OCI-LY3 (cell line): ENCODE measurements around the gene USP46.

Experiments
- EZH2phosphoT487 ChIP-seq: fragments of 200-600 bp; shearing (Covaris generic); IDR thresholded peaks from 2 replicates; pipeline ENCODE4 v1.6.1; 2018; ENCODE audit warnings: antibody characterized with exemption, mixed run types, low read depth
- TF ChIP-seq, protein P1 (sequence below): fragments of 200-600, 300-600 bp; sonication (generic); IDR thresholded peaks from 2 replicates; pipeline ENCODE4 v1.5.1; 2014; ENCODE audit warnings: antibody characterized with exemption, low read length, low read depth

DNA sequence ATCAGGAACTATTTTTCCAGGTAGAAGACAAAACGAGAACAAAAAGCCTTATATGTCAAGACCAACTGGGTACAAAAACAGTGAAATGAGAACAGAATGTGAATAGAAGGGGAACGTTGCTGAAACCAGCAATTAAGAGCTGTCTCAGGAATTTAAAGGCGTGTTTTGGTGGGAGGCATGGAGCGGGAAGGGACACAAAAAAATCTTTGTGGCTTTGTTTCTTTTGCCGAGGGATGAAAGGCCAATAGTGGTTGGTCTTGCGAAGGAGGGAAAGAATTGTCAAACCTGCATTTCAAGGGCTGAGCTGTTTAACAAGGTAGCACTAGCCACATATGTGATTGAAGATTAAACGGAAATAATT lies 103.8 kb downstream of the USP46 start:
- TF ChIP-seq, protein P1, sequence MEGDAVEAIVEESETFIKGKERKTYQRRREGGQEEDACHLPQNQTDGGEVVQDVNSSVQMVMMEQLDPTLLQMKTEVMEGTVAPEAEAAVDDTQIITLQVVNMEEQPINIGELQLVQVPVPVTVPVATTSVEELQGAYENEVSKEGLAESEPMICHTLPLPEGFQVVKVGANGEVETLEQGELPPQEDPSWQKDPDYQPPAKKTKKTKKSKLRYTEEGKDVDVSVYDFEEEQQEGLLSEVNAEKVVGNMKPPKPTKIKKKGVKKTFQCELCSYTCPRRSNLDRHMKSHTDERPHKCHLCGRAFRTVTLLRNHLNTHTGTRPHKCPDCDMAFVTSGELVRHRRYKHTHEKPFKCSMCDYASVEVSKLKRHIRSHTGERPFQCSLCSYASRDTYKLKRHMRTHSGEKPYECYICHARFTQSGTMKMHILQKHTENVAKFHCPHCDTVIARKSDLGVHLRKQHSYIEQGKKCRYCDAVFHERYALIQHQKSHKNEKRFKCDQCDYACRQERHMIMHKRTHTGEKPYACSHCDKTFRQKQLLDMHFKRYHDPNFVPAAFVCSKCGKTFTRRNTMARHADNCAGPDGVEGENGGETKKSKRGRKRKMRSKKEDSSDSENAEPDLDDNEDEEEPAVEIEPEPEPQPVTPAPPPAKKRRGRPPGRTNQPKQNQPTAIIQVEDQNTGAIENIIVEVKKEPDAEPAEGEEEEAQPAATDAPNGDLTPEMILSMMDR, result no peak
- TF ChIP-seq EZH2phosphoT487, result no peak
